B cell (primary cell): ENCODE results near the gene FBXL16. TPM values are rescaled to one million over a fixed set of nuclear protein-coding genes. Genes with fewer than 3 reads are reported as not detected.

Experiments used
- ATAC-seq: fragments of 200-7000 bp; cut with Tn5 transposase; one replicate; pipeline ENCODE4 v1.10.0; 2021; ENCODE audit warnings: low read depth, mild to moderate bottlenecking, moderate number of reproducible peaks, moderate library complexity
- CTCF ChIA-PET: fragments of 350-600 bp; sonication (Branson Sonifier 250); formaldehyde crosslinking; loops from one replicate; lab custom pipeline; 2021; ENCODE audit warnings: antibody characterized with exemption, inconsistent platforms; lab: Charles Lee
- POLR2A ChIA-PET: fragments of 350-600 bp; sonication (Branson Sonifier 250); formaldehyde crosslinking; loops from one replicate; lab custom pipeline; 2021; ENCODE audit warnings: antibody characterized with exemption; lab: Charles Lee
- DNase-seq: peaks from one replicate; pipeline ENCODE4 v3.0.0; 2013
- H2AFZ ChIP-seq: 2 replicates; pipeline ENCODE4 v1.6.1; 2012; ENCODE audit warnings: mild to moderate bottlenecking, low read depth, low read length; ENCODE audit not compliant: insufficient read depth, poor library complexity, severe bottlenecking
- H3K27ac ChIP-seq, 2 donors: 1 replicate in 1 of 2; 2 replicates in 1 of 2; pipeline ENCODE4 v1.5.1; 2012 to 2013; ENCODE audit warnings: low read length in 2 of 2, mild to moderate bottlenecking in 2 of 2, moderate library complexity in 1 of 2
- H3K27me3 ChIP-seq, 4 experiments: fragments of 200-600 bp in 1 of 4; sonication (generic) in 1 of 4; replicated peaks in 1 of 4; 1 replicate in 2 of 4; 2 replicates in 2 of 4; pipeline versions ENCODE4 v1.6.1 to v1.7.0; 2013 to 2016; ENCODE audit warnings: low read length in 3 of 4, mild to moderate bottlenecking in 2 of 4, mixed read lengths in 1 of 4, moderate library complexity in 1 of 4; ENCODE audit not compliant: insufficient read depth in 4 of 4, control insufficient read depth in 3 of 4; ENCODE audit errors: control extremely low read depth in 1 of 4
- H3K36me3 ChIP-seq, 2 experiments: replicated peaks in 1 of 2; 1 replicate in 1 of 2; 2 replicates in 1 of 2; pipeline versions ENCODE4 v1.6.1 to v1.7.1; 2013; ENCODE audit warnings: low read length in 1 of 2; ENCODE audit not compliant: insufficient read depth in 2 of 2, control insufficient read depth in 1 of 2; ENCODE audit errors: control extremely low read depth in 1 of 2, extremely low read depth in 1 of 2
- H3K4me1 ChIP-seq, 2 donors: fragments of 200-600 bp in 1 of 2; sonication (generic) in 1 of 2; 1 replicate in 1 of 2; 2 replicates in 1 of 2; pipeline versions ENCODE4 v1.5.1 to v1.6.1; 2013 to 2017; ENCODE audit warnings: low read length in 2 of 2; ENCODE audit not compliant: control insufficient read depth in 2 of 2, insufficient read depth in 2 of 2
- H3K4me2 ChIP-seq: replicated peaks from 2 replicates; pipeline ENCODE3; 2012; ENCODE audit warnings: mild to moderate bottlenecking, low read depth, low read length; ENCODE audit not compliant: poor library complexity, severe bottlenecking
- H3K4me3 ChIP-seq, 5 experiments: fragments of 200-600 bp in 1 of 5; sonication (generic) in 1 of 5; 1 replicate in 3 of 5; 2 replicates in 2 of 5; pipeline versions ENCODE4 v1.5.1 to v1.7.0; 2011 to 2016; ENCODE audit warnings: low read length in 4 of 5, mild to moderate bottlenecking in 4 of 5, low read depth in 2 of 5, control low read depth in 1 of 5, moderate library complexity in 1 of 5; ENCODE audit not compliant: insufficient read depth in 1 of 5; ENCODE audit errors: control extremely low read depth in 1 of 5, extremely low read depth in 1 of 5
- H3K79me2 ChIP-seq: fragments of 200-600 bp; sonication (generic); one replicate; pipeline ENCODE4 v1.6.0; 2016; ENCODE audit warnings: low read length; ENCODE audit not compliant: control insufficient read depth, insufficient read depth
- H3K9ac ChIP-seq: fragments of 200-600 bp; sonication (generic); 2 replicates; pipeline ENCODE4 v1.6.1; 2017; ENCODE audit warnings: mild to moderate bottlenecking, low read length, moderate library complexity
- H3K9me3 ChIP-seq, 3 donors: one replicate each; pipeline versions ENCODE4 v1.6.1 to v1.7.1; 2013; ENCODE audit warnings: low read length in 2 of 3; ENCODE audit not compliant: control insufficient read depth in 2 of 3, insufficient read depth in 1 of 3; ENCODE audit errors: control extremely low read depth in 1 of 3
- H4K20me1 ChIP-seq: 2 replicates; pipeline ENCODE4 v1.6.0; 2012; ENCODE audit warnings: mild to moderate bottlenecking, low read length; ENCODE audit not compliant: insufficient read depth, control insufficient read depth, poor library complexity, severe bottlenecking
- H3K27ac Mint-ChIP-seq: one replicate; pipeline ENCODE4 v1.8.0; 2021; ENCODE audit warnings: mixed read lengths
- H3K27me3 Mint-ChIP-seq: one replicate; pipeline ENCODE4 v1.8.0; 2021; ENCODE audit warnings: mixed read lengths
- H3K4me1 Mint-ChIP-seq: one replicate; pipeline ENCODE4 v1.8.0; 2021; ENCODE audit warnings: mixed read lengths
- H3K4me3 Mint-ChIP-seq: one replicate; pipeline ENCODE4 v1.8.0; 2021; ENCODE audit warnings: mixed read lengths
- H3K9me3 Mint-ChIP-seq: one replicate; pipeline ENCODE4 v1.8.0; 2022; ENCODE audit warnings: mixed read lengths; ENCODE audit not compliant: insufficient read depth
- CTCF ChIP-seq: fragments of 200-600 bp; IDR thresholded peaks from one replicate; pipeline ENCODE4 v1.8.0; 2022; ENCODE audit warnings: antibody characterized with exemption, mild to moderate bottlenecking
- EZH2 ChIP-seq: IDR thresholded peaks from 2 replicates; pipeline ENCODE4 v1.6.1; 2012; ENCODE audit warnings: borderline replicate concordance, low read depth, mild to moderate bottlenecking, moderate library complexity, low read length; ENCODE audit not compliant: insufficient read depth, poor library complexity, severe bottlenecking
- WGBS: methylation state at CpG from one replicate; pipeline ENCODE4 v1.1.5; 2013; ENCODE audit warnings: missing lambda C conversion rate; ENCODE audit not compliant: insufficient coverage; 5-methylcytosine and 5-hydroxymethylcytosine counted together
- intact Hi-C: fragments of 100-400 bp; cut with micrococcal nuclease; formaldehyde crosslinking; loops from one replicate; pipeline ENCODE4 v1.10.0; 2022
- polyA plus RNA-seq: library from polyadenylated mRNA; depleted of rRNA; stranded (reverse); fragments of >200 nt; gene quantifications from 2 replicates; pipeline ENCODE4 v1.2.3, GENCODE V29; 2012
- total RNA-seq, 2 donors: library from RNA; stranded (reverse); fragments of 120-200 nt in 1 of 2; gene quantifications; 1 replicate in 1 of 2; 2 replicates in 1 of 2; pipeline versions ENCODE4 v1.2.3 to v1.2.4, GENCODE V29; 2013 to 2022

Gene FBXL16
- total and polyA plus RNA-seq, 2 donors (not counting 1 experiment from before 2014, with no cell fraction given) = 2.2 to 5.8 TPM

- peaks cover 0 to 40% (median 0%) of the 10 kb centered on the region in 3 donors for H3K9me3 ChIP-seq
- H3K4me1 ChIP-seq = peaks cover 18 to 24% of the 10 kb centered on the region in 2 donors
- TF ChIP-seq EZH2 (no peak), CTCF (no peak)
- CTCF ChIA-PET = no interaction called here
- H3K79me2 ChIP-seq = no peaks in the 10 kb centered on the region
- Mint-ChIP-seq H3K27ac (no peak overlapping the region), H3K4me1 (no peaks in the 10 kb centered on the region), H3K9me3 (no peaks in the 10 kb centered on the region), H3K27me3 (peaks cover 29% of the 10 kb centered on the region), H3K4me3 (no peak overlapping the region)
- H3K4me2 ChIP-seq = no peak overlapping the region
- H2AFZ ChIP-seq = no peak overlapping the region
- WGBS = 78% methylated on average over 12 of the region's 12 CpGs
- peaks cover 0 to 84% (median 37%) of the 10 kb centered on the region in 4 experiments for H3K27me3 ChIP-seq
- DNase-seq (no peak), ATAC-seq (no peak)
- no peak overlapping the region for H3K4me3 ChIP-seq
- H3K27ac ChIP-seq = no peak overlapping the region
- H4K20me1 ChIP-seq = no peaks in the 10 kb centered on the region
- POLR2A ChIA-PET = no interaction called here
- H3K36me3 ChIP-seq = no peaks in the 10 kb centered on the region
- H3K9ac ChIP-seq = no peak overlapping the region
- intact Hi-C loops = no loop called here
Observed at GRCh38 chr16:703406-703805, 2.2 kb downstream of the FBXL16 start.

- H3K4me3 Mint-ChIP-seq = no peak overlapping the region
- no peaks in the 10 kb centered on the region for H3K4me1 Mint-ChIP-seq
- no peaks in the 10 kb centered on the region for H3K36me3 ChIP-seq
- H3K4me1 ChIP-seq = peaks cover 18 to 24% of the 10 kb centered on the region in 2 donors
- H3K9me3 ChIP-seq = peaks cover 0 to 40% (median 0%) of the 10 kb centered on the region in 3 donors
- intact Hi-C loops = no loop called here
- 89% methylated on average over 19 of the region's 19 CpGs for WGBS
- no peak overlapping the region for H3K27ac Mint-ChIP-seq
- peaks cover 0 to 74% (median 36%) of the 10 kb centered on the region in 4 experiments for H3K27me3 ChIP-seq
- H3K9me3 Mint-ChIP-seq = no peaks in the 10 kb centered on the region
- CTCF ChIA-PET = interaction anchor here (1.2 kb wide), 1 partner anchor 10 kb away, joined by 3 read pairs; no protein-coding TSS in a partner anchor
- no peak for ATAC-seq
- peaks cover 21% of the 10 kb centered on the region for H3K27me3 Mint-ChIP-seq
- no peak for TF ChIP-seq EZH2
- no peak overlapping the region for H3K27ac ChIP-seq
- no peak for DNase-seq
- no peaks in the 10 kb centered on the region for H4K20me1 ChIP-seq
- H3K79me2 ChIP-seq = no peaks in the 10 kb centered on the region
- POLR2A ChIA-PET = no interaction called here
- H2AFZ ChIP-seq = no peak overlapping the region
- H3K9ac ChIP-seq = no peak overlapping the region
- H3K4me2 ChIP-seq = no peak overlapping the region
- no peak overlapping the region for H3K4me3 ChIP-seq
Observed at GRCh38 chr16:702341-702740, 3.3 kb downstream of the FBXL16 start.
